ENCODE data around the gene DSE.

The DSE gene

GRCh38 chr6:116476002-116476678 is 105.4 kb downstream of the DSE start:
- DNase-seq (ENCODE audit: low spot score), result no peak

DNA sequence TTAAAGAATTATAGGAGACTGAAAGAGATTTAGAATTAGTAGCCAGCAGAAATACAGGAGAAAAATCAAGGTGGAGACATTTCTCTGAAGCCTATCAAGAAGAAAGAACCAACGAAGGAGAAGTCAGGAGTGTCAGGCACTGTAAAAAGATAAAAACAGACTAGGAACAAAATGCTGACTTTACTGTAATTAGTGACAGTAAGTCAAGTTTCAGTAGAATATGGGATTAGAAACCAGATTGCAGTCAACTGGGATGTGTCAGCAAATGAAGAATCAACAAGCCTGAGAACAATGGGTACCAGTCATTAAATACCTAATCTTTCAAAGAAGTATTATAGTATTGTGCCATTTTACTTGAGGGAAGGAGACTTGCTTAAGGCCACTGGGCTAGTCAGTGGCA is 112.0 kb downstream of the DSE start:
- no peak for DNase-seq (ENCODE audit: low spot score)

DNA sequence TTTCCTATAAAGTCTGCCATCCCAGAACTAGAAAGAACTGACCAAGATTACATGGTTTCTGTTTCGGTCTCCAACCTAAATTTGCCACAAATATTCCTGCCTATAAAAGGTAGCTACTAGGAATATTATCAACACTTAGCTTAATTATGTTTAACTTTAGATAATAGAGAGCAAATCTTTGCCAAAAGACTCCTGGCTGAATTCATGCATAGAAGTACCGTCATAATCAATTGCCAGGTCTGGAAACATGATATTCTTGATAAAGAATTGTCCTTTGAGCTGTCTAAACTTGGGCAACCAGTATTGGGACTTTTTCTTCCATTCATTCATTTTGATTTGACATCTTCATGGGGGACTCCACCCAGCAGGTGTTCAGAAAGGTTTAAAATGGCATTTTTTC is 112.9 kb downstream of the DSE start:
- no peak for DNase-seq (ENCODE audit: low spot score)

DNA sequence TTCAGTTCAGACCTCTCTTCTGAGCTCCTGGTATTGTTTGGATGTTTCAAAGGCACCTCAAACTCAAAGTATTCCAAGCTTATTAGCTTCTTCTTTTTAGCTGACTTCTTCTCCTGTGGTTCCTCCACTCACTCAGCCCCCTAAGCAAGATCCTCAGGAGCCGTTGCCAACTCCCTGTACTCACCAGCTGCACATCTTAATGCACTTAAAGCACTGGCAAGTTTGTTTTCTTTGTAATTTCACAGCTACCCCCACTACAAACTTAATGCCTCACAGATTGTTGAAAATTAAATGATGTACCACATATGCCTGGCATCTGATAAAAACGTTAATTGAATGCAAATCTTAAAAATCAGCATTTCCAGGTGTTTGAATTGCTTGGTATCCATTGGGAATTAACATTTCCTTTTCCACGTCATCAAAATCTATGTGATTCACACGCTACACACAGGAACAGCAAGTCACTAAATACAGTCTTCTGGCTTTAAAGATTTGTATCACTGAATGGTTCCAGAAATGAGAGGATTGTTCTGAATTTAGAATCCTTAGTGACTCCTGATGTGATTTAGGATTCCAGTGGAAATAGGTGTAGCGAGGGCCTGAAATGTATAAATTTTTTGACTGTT is 114.9 kb downstream of the DSE start:
- DNase-seq (ENCODE audit: low spot score), result no peak

GRCh38 chr6:116491610-116492330 is 121.0 kb downstream of the DSE start:
- DNase-seq (ENCODE audit: low spot score), result no peak

DNA sequence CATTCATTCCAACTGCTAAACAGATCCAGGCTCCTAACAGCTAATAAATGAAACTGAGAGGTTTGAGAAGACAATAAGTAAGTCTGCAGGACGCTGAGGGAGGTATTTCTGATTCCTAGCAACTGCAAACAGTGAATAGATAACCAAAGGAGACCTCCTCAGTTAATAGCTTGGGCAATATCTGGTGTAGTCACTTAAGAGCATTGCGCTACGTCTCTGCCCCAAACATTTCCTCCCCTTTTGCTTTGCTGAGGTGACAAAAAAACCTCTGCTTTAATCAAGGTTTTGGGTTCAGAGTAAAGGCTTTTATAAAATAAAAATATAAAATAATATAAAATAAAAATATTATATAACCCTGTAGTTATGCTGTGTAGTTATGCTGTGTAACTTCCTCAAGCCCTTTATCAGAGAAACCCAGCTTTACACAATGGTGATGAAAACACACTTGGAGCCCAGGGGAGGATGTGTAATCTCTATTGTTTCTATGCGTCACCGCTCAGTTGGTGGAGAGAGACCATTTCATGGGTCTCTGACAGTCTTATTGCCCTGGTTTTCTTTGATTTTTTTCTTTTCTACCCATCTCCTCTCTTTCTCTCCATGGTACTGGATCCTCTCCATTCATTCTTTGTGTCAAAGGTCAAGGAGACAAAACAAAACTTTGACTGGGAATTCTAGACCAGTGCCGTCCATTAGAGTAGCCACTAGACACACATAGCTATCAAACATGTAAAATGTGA is 121.8 kb downstream of the DSE start:
- DNase-seq (ENCODE audit: low spot score), result no peak

Measured in LoVo (cell line).